Measurements from ENCODE around the gene TMCO4. TPM values are rescaled to one million over a fixed set of nuclear protein-coding genes. Genes with fewer than 3 reads are reported as not detected.
"Not testable (repeated sequence)": the region's sequence is repeated elsewhere in the genome, so short reads cannot be mapped to it uniquely, and the experiment has no call there.

Gene TMCO4
- polyA plus RNA-seq, 1 donor: 3.0 TPM

GRCh38 chr1:19813643-19813960, 13.9 kb upstream of the TMCO4 start:
- DNase-seq (ENCODE audit: low read depth): no peak

GRCh38 chr1:19812875-19813642, 13.3 kb upstream of the TMCO4 start:
- no peak for DNase-seq (ENCODE audit: low read depth)

GRCh38 chr1:19811206-19811851, 11.6 kb upstream of the TMCO4 start:
- no peak for DNase-seq (ENCODE audit: low read depth)

- DNase-seq (ENCODE audit: low read depth): no peak
Measured at GRCh38 chr1:19809044-19809750, 9.5 kb upstream of the TMCO4 start.

GRCh38 chr1:19808351-19808750, 8.6 kb upstream of the TMCO4 start:
- DNase-seq (ENCODE audit: low read depth): no peak

- DNase-seq (ENCODE audit: low read depth): no peak
Measured at GRCh38 chr1:19804831-19805251, 5.1 kb upstream of the TMCO4 start.

- DNase-seq (ENCODE audit: low read depth): no peak
Measured at GRCh38 chr1:19802269-19802668, 2.6 kb upstream of the TMCO4 start.

GRCh38 chr1:19800076-19800804, 524 bp upstream of the TMCO4 start:
- DNase-seq (ENCODE audit: low read depth): no peak

- no peak for DNase-seq (ENCODE audit: low read depth)
Measured at GRCh38 chr1:19798486-19799229, 1.1 kb downstream of the TMCO4 start.

- DNase-seq (ENCODE audit: low read depth): no peak
Measured at GRCh38 chr1:19797827-19798226, 1.9 kb downstream of the TMCO4 start.

- DNase-seq (ENCODE audit: low read depth): no peak
Measured at GRCh38 chr1:19794583-19794982, 5.1 kb downstream of the TMCO4 start.

- no peak for DNase-seq (ENCODE audit: low read depth)
Measured at GRCh38 chr1:19793360-19794046, 6.2 kb downstream of the TMCO4 start.

- DNase-seq (ENCODE audit: low read depth): no peak
Measured at GRCh38 chr1:19792237-19793002, 7.3 kb downstream of the TMCO4 start.

GRCh38 chr1:19790061-19790975, 9.4 kb downstream of the TMCO4 start:
- DNase-seq (ENCODE audit: low read depth): not testable (repeated sequence)

- DNase-seq (ENCODE audit: low read depth): no peak
Measured at GRCh38 chr1:19786988-19787423, 12.7 kb downstream of the TMCO4 start.

GRCh38 chr1:19785660-19786059, 14.1 kb downstream of the TMCO4 start:
- no peak for DNase-seq (ENCODE audit: low read depth)

- no peak for DNase-seq (ENCODE audit: low read depth)
Measured at GRCh38 chr1:19780267-19780877, 19.3 kb downstream of the TMCO4 start.

GRCh38 chr1:19776933-19777332, 22.8 kb downstream of the TMCO4 start:
- DNase-seq (ENCODE audit: low read depth): no peak

Data from forelimb muscle (tissue), 1 donor.